Subcutaneous adipose tissue (tissue), 4 donors: Measurements from ENCODE around the gene ATF6. TPM values are rescaled to one million over a fixed set of nuclear protein-coding genes. Genes with fewer than 3 reads are reported as not detected.

Source experiments
- total RNA-seq, 4 donors: library from RNA; depleted of rRNA; stranded (reverse); fragments of >200 nt; gene quantifications; one replicate each; pipeline ENCODE4 v1.1.0, GENCODE V29; 2016
- TF ChIP-seq, protein P1 (sequence below): fragments of 450-650 bp; IDR thresholded peaks from one replicate; pipeline ENCODE4 v1.5.1; 2016; ENCODE audit warnings: low read depth, mild to moderate bottlenecking, control low read depth, antibody characterized with exemption, moderate library complexity

ATF6 gene
- total RNA-seq, 4 donors from 2014 or later: 22.0 to 48.9 (median 30.4) TPM

- TF ChIP-seq, protein P1, sequence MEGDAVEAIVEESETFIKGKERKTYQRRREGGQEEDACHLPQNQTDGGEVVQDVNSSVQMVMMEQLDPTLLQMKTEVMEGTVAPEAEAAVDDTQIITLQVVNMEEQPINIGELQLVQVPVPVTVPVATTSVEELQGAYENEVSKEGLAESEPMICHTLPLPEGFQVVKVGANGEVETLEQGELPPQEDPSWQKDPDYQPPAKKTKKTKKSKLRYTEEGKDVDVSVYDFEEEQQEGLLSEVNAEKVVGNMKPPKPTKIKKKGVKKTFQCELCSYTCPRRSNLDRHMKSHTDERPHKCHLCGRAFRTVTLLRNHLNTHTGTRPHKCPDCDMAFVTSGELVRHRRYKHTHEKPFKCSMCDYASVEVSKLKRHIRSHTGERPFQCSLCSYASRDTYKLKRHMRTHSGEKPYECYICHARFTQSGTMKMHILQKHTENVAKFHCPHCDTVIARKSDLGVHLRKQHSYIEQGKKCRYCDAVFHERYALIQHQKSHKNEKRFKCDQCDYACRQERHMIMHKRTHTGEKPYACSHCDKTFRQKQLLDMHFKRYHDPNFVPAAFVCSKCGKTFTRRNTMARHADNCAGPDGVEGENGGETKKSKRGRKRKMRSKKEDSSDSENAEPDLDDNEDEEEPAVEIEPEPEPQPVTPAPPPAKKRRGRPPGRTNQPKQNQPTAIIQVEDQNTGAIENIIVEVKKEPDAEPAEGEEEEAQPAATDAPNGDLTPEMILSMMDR: no peak
Measured at GRCh38 chr1:161840363-161840762, 74.2 kb downstream of the ATF6 start.

- TF ChIP-seq, protein P1: no peak
Measured at GRCh38 chr1:161843156-161843555, 77.0 kb downstream of the ATF6 start.

GRCh38 chr1:161844696-161845095 lies 78.6 kb downstream of the ATF6 start:
- TF ChIP-seq, protein P1: no peak

DNA sequence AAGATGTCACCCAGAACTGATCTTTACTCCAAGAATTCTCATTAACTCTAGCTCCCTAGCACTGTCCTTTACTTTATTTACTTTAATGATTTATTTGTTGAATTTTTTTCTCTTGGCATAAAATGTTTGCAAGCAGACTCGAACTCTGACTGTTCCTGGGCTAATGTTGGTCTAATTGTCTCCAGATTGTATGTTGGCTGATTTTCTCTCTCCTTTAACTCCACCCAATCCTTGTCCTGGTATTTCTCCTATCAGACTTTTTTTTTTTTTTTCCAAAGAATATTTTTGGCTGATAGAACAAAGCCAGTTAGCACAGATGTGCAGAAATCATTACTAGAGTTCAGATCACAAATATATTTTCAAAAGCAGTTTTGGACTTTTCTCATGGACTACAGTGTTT lies 82.6 kb downstream of the ATF6 start:
- TF ChIP-seq, protein P1: no peak

DNA sequence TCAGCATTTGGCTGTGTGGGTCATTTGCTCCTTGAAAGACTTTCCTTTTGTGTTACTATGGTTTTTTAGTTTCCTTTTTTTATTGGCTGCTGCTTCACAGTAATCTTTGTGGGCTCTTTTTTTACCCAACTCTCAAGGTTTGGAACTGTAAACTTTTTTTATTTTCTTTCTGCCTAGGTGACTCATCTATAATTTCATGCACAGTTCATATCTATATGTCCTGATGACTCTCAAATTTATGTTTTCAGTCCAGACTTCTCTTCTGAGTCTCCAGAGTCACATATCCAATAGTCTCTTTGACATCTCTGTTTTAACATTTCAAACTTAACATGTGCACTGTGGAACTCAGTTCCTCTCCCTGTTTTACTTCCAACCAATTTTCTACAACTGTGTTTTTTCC lies 83.4 kb downstream of the ATF6 start:
- TF ChIP-seq, protein P1: no peak

DNA sequence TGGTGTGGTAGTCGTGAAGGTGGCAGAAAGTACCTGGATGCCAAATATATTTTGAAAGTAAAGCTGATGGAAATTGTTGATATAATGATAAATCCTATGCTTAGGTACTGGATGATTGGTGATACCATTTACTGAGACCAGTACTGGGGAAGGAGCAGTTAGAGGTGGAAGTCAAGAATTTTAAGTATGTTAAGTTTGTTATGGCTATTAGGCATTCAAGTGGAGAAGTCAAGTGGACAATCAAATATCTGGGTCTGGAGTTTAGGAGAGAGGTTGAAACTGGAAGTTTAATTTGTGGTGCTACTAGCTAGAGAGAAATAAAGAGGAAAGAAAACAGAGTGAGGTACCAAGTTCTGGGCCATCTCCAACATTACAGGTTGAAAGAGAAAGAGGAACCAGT lies 89.1 kb downstream of the ATF6 start:
- TF ChIP-seq, protein P1: no peak

- TF ChIP-seq, protein P1: no peak
Measured at GRCh38 chr1:161858271-161858670, 92.2 kb downstream of the ATF6 start.
